NOMO-1 treated with dmso at 0.1 percent for 144 hours (cell line): ENCODE data around the gene GALK1.
"Not testable (repeated sequence)": the region's sequence is repeated elsewhere in the genome, so short reads cannot be mapped to it uniquely, and the experiment has no call there.

Experiments used
- DNase-seq: peaks from one replicate; lab custom pipeline; 2025; ENCODE audit not compliant: unreplicated experiment; lab: John Stamatoyannopoulos, UW

The GALK1 gene

GRCh38 chr17:75767881-75768280 lies 2.9 kb upstream of the GALK1 start:
- DNase-seq = no peak

- DNase-seq = no peak
Measured at GRCh38 chr17:75765981-75766380, 989 bp upstream of the GALK1 start.

GRCh38 chr17:75764417-75764710 lies 628 bp downstream of the GALK1 start:
- no peak for DNase-seq

GRCh38 chr17:75763613-75764416 lies 1.2 kb downstream of the GALK1 start:
- DNase-seq = no peak

- DNase-seq = no peak
Measured at GRCh38 chr17:75763269-75763607, 1.8 kb downstream of the GALK1 start.

- DNase-seq = no peak
Measured at GRCh38 chr17:75762513-75763268, 2.3 kb downstream of the GALK1 start.

GRCh38 chr17:75759978-75760640 lies 4.9 kb downstream of the GALK1 start:
- DNase-seq = not testable (repeated sequence)

GRCh38 chr17:75759457-75759856 lies 5.5 kb downstream of the GALK1 start:
- no peak for DNase-seq

- DNase-seq = no peak
Measured at GRCh38 chr17:75758131-75758905, 6.7 kb downstream of the GALK1 start.

- no peak for DNase-seq
Measured at GRCh38 chr17:75757086-75757681, 7.8 kb downstream of the GALK1 start.

- DNase-seq = no peak
Measured at GRCh38 chr17:75756451-75757085, 8.4 kb downstream of the GALK1 start.

- DNase-seq = no peak
Measured at GRCh38 chr17:75755990-75756389, 9.0 kb downstream of the GALK1 start.

- DNase-seq = no peak
Measured at GRCh38 chr17:75755205-75755901, 9.6 kb downstream of the GALK1 start.

GRCh38 chr17:75754378-75755204 lies 10.4 kb downstream of the GALK1 start:
- DNase-seq = no peak

GRCh38 chr17:75753514-75754377 lies 11.2 kb downstream of the GALK1 start:
- peak; percentile 72 for DNase-seq

- DNase-seq = no peak
Measured at GRCh38 chr17:75752802-75753513, 12.0 kb downstream of the GALK1 start.

- DNase-seq = no peak
Measured at GRCh38 chr17:75752405-75752709, 12.6 kb downstream of the GALK1 start.
